Mucosa of descending colon (tissue), 3 donors: Measurements from ENCODE around the gene BCL11B. TPM values are rescaled to one million over a fixed set of nuclear protein-coding genes. Genes with fewer than 3 reads are reported as not detected.
"Not testable (repeated sequence)": the region's sequence is repeated elsewhere in the genome, so short reads cannot be mapped to it uniquely, and the experiment has no call there.

Experiments
- ATAC-seq: fragments of 200-7000 bp; cut with Tn5 transposase; one replicate; pipeline ENCODE4 v1.9.1; 2020; ENCODE audit warnings: mild to moderate bottlenecking, moderate library complexity
- DNase-seq, 3 donors: peaks; one replicate each; pipeline ENCODE4 v3.0.0-alpha.2; 2020
- H3K36me3 ChIP-seq: fragments of 200-600 bp; one replicate; pipeline ENCODE4 v1.8.0; 2021; ENCODE audit warnings: low read depth, mild to moderate bottlenecking
- H3K4me1 ChIP-seq: fragments of 200-600 bp; one replicate; pipeline ENCODE4 v1.8.0; 2021; ENCODE audit warnings: low read depth, mild to moderate bottlenecking
- H3K4me3 ChIP-seq: fragments of 200-600 bp; one replicate; pipeline ENCODE4 v1.8.0; 2021; ENCODE audit warnings: mild to moderate bottlenecking
- H3K9me3 ChIP-seq: fragments of 200-600 bp; one replicate; pipeline ENCODE4 v1.8.0; 2021; ENCODE audit warnings: mild to moderate bottlenecking
- CTCF ChIP-seq: fragments of 200-600 bp; IDR thresholded peaks from one replicate; pipeline ENCODE4 v1.8.0; 2022; ENCODE audit warnings: antibody characterized with exemption, mild to moderate bottlenecking
- intact Hi-C, 2 donors: fragments of 100-400 bp; cut with DNase I in 1 of 2; cut with micrococcal nuclease in 1 of 2; formaldehyde crosslinking; loops; one replicate each; pipeline versions ENCODE4 v1.11.0 to v1.11.1; 2022; cut with DNase I, micrococcal nuclease
- total RNA-seq, 3 donors: library from RNA; stranded (reverse); fragmentation: NEBNext Ultra II Directional in 2 of 3; extraction: Animal tissue kit (Norgen Biotek cat#: 25700) in 2 of 3; gene quantifications; one replicate each; pipeline versions ENCODE4 v1.2.1 to v1.2.4, GENCODE V29; 2021 to 2023
- donor health status: DM: no; HTN: no; CAD: no; lungs with moderate emphysema.
- donor health status: DM: no; HTN: no; CAD: no.
- donor health status: DM: no; HTN: yes; CAD: no.

The BCL11B gene
- total RNA-seq, 3 donors from 2014 or later: 2.5 to 5.6 (median 4.9) TPM

GRCh38 chr14:99231850-99232713 is 39.9 kb downstream of the BCL11B start:
- Histone ChIP-seq H3K4me3 (no peak overlapping the region), H3K4me1 (peaks cover 5% of the 10 kb centered on the region), H3K36me3 (no peaks in the 10 kb centered on the region), H3K9me3 (no peaks in the 10 kb centered on the region)
- ATAC-seq (peak; percentile 17), DNase-seq (no peak)
- no peak for TF ChIP-seq CTCF
- intact Hi-C loops: no loop called here

- Histone ChIP-seq H3K36me3 (no peaks in the 10 kb centered on the region), H3K4me1 (peaks cover 11% of the 10 kb centered on the region), H3K4me3 (no peak overlapping the region), H3K9me3 (no peaks in the 10 kb centered on the region)
- DNase-seq (no peak), ATAC-seq (no peak)
- intact Hi-C loops: no loop called here
- no peak for TF ChIP-seq CTCF
These were observed 40.7 kb downstream of the BCL11B start for GRCh38 chr14:99231161-99231849.

DNA sequence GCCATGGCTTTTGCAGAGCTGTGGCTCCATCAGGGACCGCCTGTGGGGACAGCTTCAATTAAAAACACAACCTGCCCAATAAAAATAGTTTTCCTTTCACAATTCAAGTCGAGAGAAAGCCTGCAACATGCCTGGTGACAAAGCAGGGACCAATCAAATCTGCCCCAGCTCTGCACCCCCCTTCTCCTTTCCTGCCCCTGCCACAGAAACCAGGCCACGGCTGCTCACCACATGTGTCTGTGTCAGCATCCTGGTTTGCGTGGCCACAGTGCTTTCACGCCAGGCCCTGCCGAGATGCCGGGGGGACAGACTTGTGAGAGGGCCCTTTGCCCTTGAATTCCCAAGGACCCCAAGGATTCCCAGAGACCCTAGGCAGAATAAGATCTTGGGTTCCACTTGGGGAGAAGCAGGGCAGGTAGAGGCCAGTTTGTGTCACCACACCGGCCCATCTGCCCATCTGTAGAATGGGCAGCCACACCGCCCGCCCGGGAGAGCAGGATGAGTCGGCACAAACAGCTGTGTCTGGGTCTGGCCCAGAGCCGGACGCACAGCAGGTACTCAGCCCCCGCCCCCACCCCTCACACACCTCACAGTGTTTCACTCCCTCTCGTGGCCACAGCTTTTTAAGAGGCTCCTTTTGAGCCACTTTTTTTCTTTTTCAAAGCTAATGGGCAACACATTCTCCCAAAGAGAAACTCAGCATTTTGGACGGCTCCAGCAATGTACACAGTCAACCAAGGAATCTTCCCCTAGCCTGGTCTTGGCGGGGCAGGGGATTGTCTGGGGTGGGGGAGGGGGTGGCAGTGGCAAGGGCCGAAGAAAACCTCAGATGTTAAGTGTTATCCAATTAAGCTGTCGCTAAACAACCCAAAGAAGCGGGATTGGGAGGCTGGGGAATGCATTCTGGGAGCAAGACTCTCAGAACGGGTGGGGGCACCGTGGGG is 41.5 kb downstream of the BCL11B start:
- DNase-seq (no peak), ATAC-seq (peak; percentile 56)
- Histone ChIP-seq H3K36me3 (no peaks in the 10 kb centered on the region), H3K9me3 (no peaks in the 10 kb centered on the region), H3K4me1 (peaks cover 14% of the 10 kb centered on the region), H3K4me3 (no peak overlapping the region)
- intact Hi-C loops: no loop called here
- no peak for TF ChIP-seq CTCF

- H3K36me3 ChIP-seq: no peaks in the 10 kb centered on the region
- intact Hi-C loops: no loop called here
- ATAC-seq (peak; percentile 26), DNase-seq (no peak)
- H3K9me3 ChIP-seq: no peaks in the 10 kb centered on the region
- no peak for TF ChIP-seq CTCF
- no peak overlapping the region for H3K4me3 ChIP-seq
- H3K4me1 ChIP-seq: peaks cover 14% of the 10 kb centered on the region
These were observed 42.3 kb downstream of the BCL11B start for GRCh38 chr14:99229654-99230207.

DNA sequence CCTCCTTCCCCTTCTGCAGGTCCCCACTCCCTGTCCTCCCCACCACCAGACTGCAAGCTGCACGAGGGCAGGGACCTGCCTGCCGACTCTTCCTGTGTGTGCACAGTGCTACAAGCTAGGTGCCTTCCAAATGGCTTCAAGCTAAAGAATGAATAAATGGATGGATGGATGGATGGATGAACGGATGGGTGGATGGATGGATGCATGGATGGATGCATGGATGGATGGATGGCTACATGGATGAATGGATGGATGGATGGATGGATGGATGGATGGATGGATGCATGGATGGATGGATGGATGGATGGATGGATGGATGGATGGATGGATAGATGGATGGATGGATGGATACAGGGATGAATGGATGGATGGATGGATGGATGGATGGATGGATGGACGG is 43.2 kb downstream of the BCL11B start:
- intact Hi-C loops, ATAC-seq, DNase-seq, H3K9me3 ChIP-seq, H3K4me3 ChIP-seq, H3K36me3 ChIP-seq: not testable (repeated sequence)
- H3K4me1 ChIP-seq: peaks cover 14% of the 10 kb centered on the region
